ENCODE measurements around the gene STARD7. TPM values are rescaled to one million over a fixed set of nuclear protein-coding genes. Genes with fewer than 3 reads are reported as not detected.

The STARD7 gene
- total RNA-seq, 2 donors from 2014 or later = 102 to 179 TPM

- no peaks in the 10 kb centered on the region for H3K27me3 ChIP-seq
- no peak overlapping the region for H3K27ac ChIP-seq
- H3K9me3 ChIP-seq = no peaks in the 10 kb centered on the region
- H3K9ac ChIP-seq (ENCODE audit: low read depth in 2 of 2, low read length in 2 of 2) = no peak overlapping the region
- intact Hi-C loops (cut with DNase I) = no loop called here
- no peak for DNase-seq
- H3K36me3 ChIP-seq = no peaks in the 10 kb centered on the region
- no peak for TF ChIP-seq CTCF (IDR thresholded peaks at IDR 0.05)
- H3K4me1 ChIP-seq = no peaks in the 10 kb centered on the region
- H3K4me3 ChIP-seq = no peak overlapping the region
Observed at GRCh38 chr2:96184989-96185388, 23.6 kb downstream of the STARD7 start.

GRCh38 chr2:96184188-96184587, 24.4 kb downstream of the STARD7 start:
- no peaks in the 10 kb centered on the region for H3K9me3 ChIP-seq
- H3K36me3 ChIP-seq = no peaks in the 10 kb centered on the region
- intact Hi-C loops (cut with DNase I) = no loop called here

DNA sequence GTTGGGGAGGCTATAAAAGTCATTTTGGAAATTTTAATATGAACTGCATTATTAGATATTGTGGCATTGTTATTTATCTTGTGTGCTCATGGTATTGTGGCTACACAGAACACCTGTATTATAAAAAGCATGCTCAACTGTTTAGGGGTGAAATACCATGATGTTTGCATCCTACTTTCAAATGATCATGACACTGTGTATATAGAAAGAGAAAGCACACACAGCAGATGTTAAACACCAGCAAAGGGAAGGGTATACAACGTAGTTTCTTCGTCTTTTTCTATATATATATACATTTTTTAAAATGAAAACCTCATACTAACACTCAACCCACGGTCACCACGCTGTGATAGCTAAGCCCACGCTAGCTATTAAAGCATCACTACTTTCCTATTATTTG, 27.1 kb downstream of the STARD7 start:
- H3K4me1 ChIP-seq = no peaks in the 10 kb centered on the region
- no peak for DNase-seq
- no peak for TF ChIP-seq CTCF (IDR thresholded peaks at IDR 0.05)
- no peak overlapping the region for H3K27ac ChIP-seq
- H3K27me3 ChIP-seq = no peaks in the 10 kb centered on the region
- H3K9ac ChIP-seq (ENCODE audit: low read depth in 2 of 2, low read length in 2 of 2) = no peak overlapping the region
- no peaks in the 10 kb centered on the region for H3K36me3 ChIP-seq
- H3K9me3 ChIP-seq = no peaks in the 10 kb centered on the region
- H3K4me3 ChIP-seq = no peak overlapping the region
- intact Hi-C loops (cut with DNase I) = no loop called here

More at GRCh38 chr2:96184188-96184587, 24.4 kb downstream of the STARD7 start:
- Histone ChIP-seq H3K27me3 (no peaks in the 10 kb centered on the region), H3K4me1 (no peaks in the 10 kb centered on the region), H3K9ac (ENCODE audit: low read depth in 2 of 2, low read length in 2 of 2) (no peak overlapping the region), H3K27ac (no peak overlapping the region), H3K4me3 (no peak overlapping the region)
- DNase-seq = no peak
- no peak for TF ChIP-seq CTCF (IDR thresholded peaks at IDR 0.05)

DNA sequence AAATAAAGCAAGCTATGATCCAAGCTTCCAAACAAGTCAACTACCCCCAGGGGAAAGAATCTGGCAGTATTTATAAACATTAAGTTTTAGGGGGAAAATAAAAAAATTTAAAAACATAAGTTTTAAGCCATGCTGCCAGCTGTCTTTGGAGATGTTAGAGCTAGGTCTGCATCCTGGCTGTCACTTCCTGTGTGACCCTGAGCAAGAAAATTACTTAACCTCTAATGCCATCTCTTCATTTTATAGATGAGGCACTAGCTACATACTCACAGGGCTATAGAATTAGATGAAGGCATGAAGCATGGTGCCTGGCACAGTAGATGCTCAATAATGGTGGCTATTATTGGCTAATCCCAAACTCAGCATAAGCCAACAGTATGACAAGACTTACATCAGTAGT, 28.1 kb downstream of the STARD7 start:
- intact Hi-C loops (cut with DNase I) = no loop called here
- Histone ChIP-seq H3K4me3 (no peak overlapping the region), H3K9ac (ENCODE audit: low read depth in 2 of 2, low read length in 2 of 2) (no peak overlapping the region), H3K36me3 (no peaks in the 10 kb centered on the region), H3K27ac (no peak overlapping the region), H3K27me3 (no peaks in the 10 kb centered on the region), H3K9me3 (no peaks in the 10 kb centered on the region), H3K4me1 (no peaks in the 10 kb centered on the region)
- TF ChIP-seq CTCF (IDR thresholded peaks at IDR 0.05) = no peak
- no peak for DNase-seq

- no peak overlapping the region for H3K4me3 ChIP-seq
- TF ChIP-seq CTCF (IDR thresholded peaks at IDR 0.05) = no peak
- H3K36me3 ChIP-seq = no peaks in the 10 kb centered on the region
- H3K27me3 ChIP-seq = no peaks in the 10 kb centered on the region
- no peak overlapping the region for H3K27ac ChIP-seq
- H3K9me3 ChIP-seq = no peaks in the 10 kb centered on the region
- H3K9ac ChIP-seq (ENCODE audit: low read depth in 2 of 2, low read length in 2 of 2) = no peak overlapping the region
- no peak for DNase-seq
- no peaks in the 10 kb centered on the region for H3K4me1 ChIP-seq
- intact Hi-C loops (cut with DNase I) = no loop called here
Observed at GRCh38 chr2:96180002-96180401, 28.6 kb downstream of the STARD7 start.

DNA sequence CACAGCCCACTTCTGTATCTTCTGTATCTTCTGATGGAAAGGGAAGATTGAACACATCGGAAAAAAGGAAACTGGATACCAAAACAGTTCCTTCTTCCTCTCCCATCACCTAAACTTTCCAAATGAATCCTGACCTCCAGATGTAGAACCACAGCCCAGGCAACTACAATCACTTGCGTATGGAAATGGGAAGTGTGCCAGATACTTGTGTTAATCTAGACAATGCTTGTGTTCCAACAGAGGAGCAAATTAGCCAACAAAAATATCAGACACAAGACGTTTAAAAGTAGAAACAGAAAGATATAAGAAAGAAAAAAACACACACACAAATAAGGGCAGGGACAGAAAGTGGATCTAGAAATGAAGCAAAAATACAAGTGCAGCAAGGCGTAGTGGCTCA, 32.0 kb downstream of the STARD7 start:
- TF ChIP-seq CTCF (IDR thresholded peaks at IDR 0.05) = no peak
- Histone ChIP-seq H3K27ac (no peak overlapping the region), H3K4me1 (no peaks in the 10 kb centered on the region), H3K9me3 (no peaks in the 10 kb centered on the region), H3K36me3 (no peaks in the 10 kb centered on the region), H3K27me3 (no peaks in the 10 kb centered on the region), H3K4me3 (no peak overlapping the region), H3K9ac (ENCODE audit: low read depth in 2 of 2, low read length in 2 of 2) (no peak overlapping the region)
- no peak for DNase-seq
- intact Hi-C loops (cut with DNase I) = loop anchor here (10.0 kb wide), 1 partner anchor 172 kb away; no protein-coding TSS in a partner anchor

All from colonic mucosa (tissue), 4 donors.